HG02678 (cell line): ENCODE results near the gene CTSE.

ENCODE experiments used
- ATAC-seq: cut with Tn5 transposase; IDR thresholded peaks from one replicate; pipeline ENCODE4 v1.9.1; 2021; ENCODE audit warnings: mild to moderate bottlenecking, moderate library complexity; ENCODE audit not compliant: unreplicated experiment

CTSE gene

DNA sequence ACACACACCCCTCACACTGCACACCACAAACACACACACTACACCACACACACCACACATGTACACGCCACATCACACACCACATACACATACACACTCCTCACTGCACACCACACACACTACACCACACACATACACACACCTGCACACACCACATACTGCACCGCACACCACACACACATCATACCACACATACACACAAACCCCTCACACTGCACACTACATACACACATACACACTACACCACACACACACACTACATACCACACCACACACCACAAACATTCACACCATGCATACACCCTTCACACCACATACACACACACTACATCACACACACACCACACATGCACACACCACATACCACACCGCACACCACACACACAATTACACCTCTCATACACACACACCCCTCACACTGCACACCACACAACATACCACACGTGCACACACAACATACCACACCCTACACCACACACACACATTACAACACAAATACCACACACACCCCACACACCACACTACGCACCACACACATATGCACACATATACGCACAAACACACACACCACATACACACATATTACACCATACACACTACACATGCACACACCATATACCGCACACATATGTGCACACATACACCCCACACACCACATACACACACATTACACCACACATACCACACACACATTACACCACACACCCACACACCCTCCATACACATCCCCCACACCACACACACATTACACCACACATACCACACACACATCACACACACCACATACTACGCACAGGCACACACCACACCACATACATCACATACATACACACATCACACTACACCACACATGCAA, 50.1 kb downstream of the CTSE start:
- ATAC-seq, result no peak

- no peak for ATAC-seq
Observed at GRCh38 chr1:205972491-205973168, 51.1 kb downstream of the CTSE start.

DNA sequence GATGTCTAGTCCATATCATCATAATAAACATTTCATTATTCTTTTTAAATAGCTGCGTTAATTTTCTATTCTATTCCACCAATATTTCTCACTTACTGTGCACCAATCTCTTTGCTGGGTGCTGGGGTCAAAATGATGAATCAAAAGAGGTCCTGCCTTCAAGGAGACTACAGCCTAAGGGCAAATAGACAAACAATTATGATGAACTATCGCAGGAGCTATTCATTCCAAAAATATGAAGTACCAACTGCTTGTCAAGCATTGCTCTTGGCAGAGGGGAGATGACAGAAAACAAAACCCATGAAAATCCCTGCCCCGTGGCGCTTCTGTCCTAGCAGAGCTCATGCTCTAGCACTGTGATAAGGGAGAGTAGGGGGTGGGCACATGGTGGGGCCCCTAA, 51.6 kb downstream of the CTSE start:
- ATAC-seq, result no peak

DNA sequence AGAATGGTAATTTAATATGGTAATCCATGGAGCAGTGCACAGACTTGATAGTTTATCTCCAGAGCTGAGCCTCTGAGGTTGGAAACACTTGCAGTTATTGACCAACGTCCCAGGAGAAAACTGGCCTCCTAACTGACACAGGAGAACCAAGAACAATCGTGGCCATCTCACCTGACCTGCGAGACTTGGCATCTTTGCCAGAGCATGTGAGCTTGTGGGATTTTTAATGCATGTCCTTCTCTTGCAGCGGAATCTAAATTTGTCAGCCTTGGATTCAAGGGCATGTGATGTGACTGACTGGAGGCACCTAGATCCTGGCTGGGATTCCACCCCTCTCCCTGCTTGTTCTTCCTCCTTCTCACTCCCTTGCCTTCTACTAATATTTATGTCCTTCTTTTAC, 52.6 kb downstream of the CTSE start:
- no peak for ATAC-seq

DNA sequence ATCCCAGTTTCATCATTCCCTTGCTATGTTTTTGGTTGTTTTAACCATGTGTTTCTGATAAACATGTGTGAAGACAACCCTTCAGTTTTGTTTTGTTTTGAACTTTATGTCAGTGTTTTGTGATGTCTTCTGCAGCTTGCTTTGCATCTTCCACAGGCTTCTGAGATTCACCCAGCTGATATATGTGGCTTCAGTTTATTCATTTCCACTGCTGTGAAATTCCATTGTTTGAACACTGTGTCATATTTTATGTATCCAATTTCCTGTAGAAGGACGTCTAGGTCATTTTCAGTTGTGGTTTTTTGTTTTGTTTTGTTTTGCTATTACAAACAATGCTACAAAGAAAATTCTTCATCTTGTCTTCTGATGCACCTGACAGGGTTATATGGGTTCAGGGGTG, 53.2 kb downstream of the CTSE start:
- ATAC-seq, result no peak

DNA sequence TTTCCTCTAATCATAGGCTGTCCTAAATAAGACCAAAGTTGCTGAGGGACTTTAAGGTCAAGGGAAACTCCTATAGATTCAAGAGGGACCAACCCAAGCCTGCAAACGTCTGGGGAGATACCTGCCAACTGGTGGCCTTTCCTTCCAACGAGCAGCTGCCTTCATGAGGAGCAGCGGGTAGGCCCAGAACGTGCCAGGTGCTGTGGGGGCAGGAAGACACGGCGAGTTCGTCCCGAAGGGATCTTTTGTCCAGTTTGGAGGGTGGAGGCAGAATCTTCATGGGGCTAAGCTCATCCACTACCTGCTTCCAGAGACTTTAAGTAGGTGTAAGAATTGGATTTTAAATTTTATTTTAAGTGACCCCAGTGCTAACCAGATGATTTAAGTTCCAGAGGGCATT, 54.5 kb downstream of the CTSE start:
- ATAC-seq, result no peak

DNA sequence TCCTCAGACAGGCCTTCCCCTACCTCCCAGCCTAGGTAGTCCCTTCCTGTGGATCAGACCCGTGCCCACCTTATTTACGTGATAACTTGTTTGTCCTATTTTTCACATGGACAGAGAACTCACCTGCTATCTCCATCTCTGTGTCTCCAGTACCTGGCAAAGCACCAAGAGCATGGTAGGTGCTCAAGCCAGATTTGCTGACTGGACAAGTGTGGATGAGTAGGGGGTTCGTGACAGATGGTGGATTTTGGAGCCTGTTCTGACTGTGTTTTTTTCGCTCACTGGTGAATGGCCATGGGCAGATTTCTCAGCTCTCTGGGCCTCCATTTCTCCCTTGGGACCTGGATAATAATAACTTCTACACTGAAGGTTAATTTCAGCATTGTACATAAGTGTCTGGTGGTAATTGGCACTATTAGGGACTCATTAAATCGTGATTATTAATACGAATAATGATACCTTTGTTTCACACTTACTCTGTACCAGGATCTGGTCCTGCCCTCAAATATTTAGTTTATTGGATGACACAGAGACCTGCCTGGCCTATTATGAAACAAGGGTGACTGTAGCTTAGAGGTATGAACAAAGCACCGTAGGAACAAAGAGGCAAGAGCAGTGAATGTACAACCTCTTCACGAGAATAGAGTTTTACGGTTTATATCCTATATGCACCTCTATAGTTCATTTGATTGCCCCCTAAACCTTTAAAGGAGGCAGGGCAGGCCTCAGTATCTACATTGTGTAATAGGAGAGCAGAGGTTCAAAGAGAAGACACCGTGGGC, 56.0 kb downstream of the CTSE start:
- ATAC-seq, result no peak

- ATAC-seq, result no peak
Observed at GRCh38 chr1:205965036-205965884, 58.4 kb downstream of the CTSE start.

- ATAC-seq, result no peak
Observed at GRCh38 chr1:205963352-205964155, 60.1 kb downstream of the CTSE start.

DNA sequence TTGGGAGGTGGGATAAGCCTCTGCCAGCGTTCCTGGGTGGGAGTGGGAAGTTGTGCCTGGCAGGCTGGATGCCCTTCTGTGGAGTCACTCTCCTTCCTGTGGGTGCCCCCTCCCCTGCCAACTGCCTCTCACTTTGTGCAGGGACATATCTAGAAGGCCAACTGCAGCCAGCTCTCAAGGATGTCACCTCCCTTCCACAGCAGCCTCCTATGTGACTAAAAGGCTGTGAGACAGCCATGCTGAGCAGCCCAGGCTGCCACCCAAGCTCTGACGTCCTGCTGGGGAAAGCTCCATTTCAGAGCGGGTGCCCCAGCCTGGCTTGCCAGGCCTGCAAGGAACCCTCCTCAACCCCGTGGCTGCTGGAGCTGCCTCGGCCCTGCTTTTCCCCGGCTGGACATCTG, 60.9 kb downstream of the CTSE start:
- ATAC-seq, result no peak

GRCh38 chr1:205961991-205962820, 61.5 kb downstream of the CTSE start:
- no peak for ATAC-seq

DNA sequence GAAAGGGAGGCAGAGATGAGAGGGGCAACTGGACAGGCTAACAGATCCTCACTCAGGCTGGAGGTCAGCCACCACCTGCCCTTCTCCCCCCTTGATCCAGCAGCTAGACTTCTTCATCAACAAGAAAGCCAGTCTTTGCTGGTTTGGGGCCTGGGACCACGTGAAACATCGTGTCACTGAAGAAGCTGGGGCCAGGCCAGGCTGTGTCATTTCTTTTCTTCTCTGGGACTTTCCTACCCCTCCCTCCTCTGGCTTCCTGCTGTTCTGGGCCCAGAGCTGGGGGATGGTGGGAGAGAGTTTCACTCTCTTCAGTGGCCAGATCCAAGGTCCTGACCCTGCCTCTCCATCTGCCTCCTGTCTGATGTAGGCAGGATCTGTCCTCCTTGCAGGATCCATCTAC, 62.3 kb downstream of the CTSE start:
- ATAC-seq, result no peak

DNA sequence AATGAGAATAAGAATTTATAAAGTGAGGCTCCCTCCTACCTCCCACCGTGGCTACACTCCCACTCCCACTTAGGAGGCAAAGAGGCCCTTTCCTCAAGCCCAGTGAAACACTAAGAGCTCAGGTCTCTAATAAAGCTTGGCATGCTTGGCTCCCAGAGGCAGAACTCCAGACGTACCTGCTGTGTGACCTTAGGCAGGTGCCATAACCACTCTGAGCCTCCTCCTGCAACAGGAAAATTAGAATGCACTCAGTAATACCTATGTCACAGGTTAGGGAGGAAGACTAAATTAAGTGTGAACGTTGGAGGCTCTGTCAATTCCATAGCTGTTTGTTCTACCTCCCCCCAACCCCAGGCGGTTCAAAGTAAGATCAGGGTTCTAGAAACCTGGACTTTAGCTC, 63.9 kb downstream of the CTSE start:
- no peak for ATAC-seq
